Measurements from ENCODE around the gene FADS3. TPM values are rescaled to one million over a fixed set of nuclear protein-coding genes. Genes with fewer than 3 reads are reported as not detected.
A peak's percentile ranks its signal among the peaks of the same experiment; 100 is the strongest.

FADS3 gene
- total RNA-seq, 1 donor from 2014 or later, result 117 TPM

DNA sequence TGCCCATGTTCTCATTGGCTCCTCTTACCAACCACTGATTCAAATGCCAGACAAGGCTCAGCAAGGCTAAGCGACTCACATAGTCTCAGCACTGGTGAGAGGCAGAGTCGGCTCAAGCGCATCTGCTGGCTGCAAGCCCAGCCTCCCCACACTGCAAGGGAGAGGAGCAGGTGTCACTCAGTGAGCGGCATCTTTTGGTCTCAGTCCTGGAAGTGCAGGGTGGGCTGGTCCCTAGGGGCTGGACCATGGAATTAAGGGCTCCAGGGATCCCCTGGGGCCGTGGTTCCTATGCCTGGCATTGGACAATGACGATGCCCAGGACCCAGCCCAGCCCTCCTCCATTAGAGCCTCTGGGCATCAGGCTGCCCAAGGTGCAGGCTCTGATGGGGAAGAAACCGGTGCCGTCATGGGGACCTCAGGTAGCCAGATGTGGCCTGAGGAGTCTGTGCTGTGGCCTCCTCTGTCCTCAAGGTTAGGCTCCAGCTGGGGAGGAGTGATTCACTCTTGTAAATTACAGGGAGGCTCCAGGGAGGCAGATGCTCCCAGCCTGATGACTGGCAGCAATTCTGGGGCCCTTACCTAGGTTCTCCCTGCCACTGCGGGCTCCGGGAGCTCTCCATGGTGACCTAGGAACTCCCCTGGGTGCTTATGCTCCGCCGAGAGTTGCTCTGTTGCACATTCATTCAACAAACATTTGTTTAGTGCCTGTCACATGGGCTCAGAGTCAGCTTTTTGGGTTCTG is 35.2 kb downstream of the FADS3 start:
- no peak overlapping the region for H3K27ac Mint-ChIP-seq (ENCODE audit: unreplicated experiment)
- TF ChIP-seq, protein P1, sequence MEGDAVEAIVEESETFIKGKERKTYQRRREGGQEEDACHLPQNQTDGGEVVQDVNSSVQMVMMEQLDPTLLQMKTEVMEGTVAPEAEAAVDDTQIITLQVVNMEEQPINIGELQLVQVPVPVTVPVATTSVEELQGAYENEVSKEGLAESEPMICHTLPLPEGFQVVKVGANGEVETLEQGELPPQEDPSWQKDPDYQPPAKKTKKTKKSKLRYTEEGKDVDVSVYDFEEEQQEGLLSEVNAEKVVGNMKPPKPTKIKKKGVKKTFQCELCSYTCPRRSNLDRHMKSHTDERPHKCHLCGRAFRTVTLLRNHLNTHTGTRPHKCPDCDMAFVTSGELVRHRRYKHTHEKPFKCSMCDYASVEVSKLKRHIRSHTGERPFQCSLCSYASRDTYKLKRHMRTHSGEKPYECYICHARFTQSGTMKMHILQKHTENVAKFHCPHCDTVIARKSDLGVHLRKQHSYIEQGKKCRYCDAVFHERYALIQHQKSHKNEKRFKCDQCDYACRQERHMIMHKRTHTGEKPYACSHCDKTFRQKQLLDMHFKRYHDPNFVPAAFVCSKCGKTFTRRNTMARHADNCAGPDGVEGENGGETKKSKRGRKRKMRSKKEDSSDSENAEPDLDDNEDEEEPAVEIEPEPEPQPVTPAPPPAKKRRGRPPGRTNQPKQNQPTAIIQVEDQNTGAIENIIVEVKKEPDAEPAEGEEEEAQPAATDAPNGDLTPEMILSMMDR (IDR thresholded peaks at IDR 0.05), result no peak
- peaks cover 28% of the 10 kb centered on the region for H3K36me3 Mint-ChIP-seq (ENCODE audit: unreplicated experiment)
- H3K27me3 Mint-ChIP-seq (ENCODE audit: unreplicated experiment), result no peaks in the 10 kb centered on the region
- H3K4me1 Mint-ChIP-seq (ENCODE audit: unreplicated experiment), result no peaks in the 10 kb centered on the region
- H3K9me3 Mint-ChIP-seq (ENCODE audit: unreplicated experiment), result no peaks in the 10 kb centered on the region
- DNase-seq (ENCODE audit: extremely low spot score, unreplicated experiment), result peak; percentile 80
- H3K4me3 Mint-ChIP-seq (ENCODE audit: unreplicated experiment), result no peak overlapping the region

DNA sequence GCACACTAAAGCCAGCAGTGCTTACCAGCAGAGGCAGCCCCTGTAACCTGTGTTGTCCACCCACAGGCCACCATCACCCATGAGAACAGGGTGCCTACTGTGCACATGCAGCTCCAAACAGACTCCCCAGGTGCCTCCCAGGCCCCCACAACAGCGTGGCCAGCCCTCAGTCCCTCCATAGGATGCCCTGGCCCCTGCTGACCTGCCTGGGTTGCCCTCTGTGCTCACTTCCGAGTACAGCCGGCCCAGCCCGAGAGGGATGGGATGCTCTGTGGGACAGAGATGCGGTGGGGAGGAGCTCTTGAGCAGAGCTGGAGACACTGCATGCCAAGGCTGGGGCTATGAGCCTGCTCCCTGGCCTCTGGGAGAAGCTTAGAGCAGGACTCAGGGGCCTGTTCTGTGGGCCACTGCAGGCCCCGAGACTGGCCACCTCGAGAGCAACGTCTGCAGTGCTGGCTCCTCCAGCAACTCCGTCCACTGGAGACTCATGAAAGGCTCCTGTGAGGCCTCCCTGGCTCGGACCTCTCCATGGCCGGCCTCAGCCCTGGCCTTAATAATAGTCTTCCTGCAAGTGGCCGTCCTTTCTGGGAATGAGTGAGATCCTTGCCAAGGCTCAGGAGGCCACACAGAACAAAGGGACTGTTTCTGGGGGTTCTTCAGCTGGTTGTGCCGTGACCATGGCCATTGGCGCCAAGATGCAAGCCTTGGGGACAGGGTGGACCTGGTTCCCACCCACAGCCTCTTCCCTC is 36.2 kb downstream of the FADS3 start:
- DNase-seq (ENCODE audit: extremely low spot score, unreplicated experiment), result peak; percentile 81
- H3K36me3 Mint-ChIP-seq (ENCODE audit: unreplicated experiment), result peaks cover 25% of the 10 kb centered on the region

DNA sequence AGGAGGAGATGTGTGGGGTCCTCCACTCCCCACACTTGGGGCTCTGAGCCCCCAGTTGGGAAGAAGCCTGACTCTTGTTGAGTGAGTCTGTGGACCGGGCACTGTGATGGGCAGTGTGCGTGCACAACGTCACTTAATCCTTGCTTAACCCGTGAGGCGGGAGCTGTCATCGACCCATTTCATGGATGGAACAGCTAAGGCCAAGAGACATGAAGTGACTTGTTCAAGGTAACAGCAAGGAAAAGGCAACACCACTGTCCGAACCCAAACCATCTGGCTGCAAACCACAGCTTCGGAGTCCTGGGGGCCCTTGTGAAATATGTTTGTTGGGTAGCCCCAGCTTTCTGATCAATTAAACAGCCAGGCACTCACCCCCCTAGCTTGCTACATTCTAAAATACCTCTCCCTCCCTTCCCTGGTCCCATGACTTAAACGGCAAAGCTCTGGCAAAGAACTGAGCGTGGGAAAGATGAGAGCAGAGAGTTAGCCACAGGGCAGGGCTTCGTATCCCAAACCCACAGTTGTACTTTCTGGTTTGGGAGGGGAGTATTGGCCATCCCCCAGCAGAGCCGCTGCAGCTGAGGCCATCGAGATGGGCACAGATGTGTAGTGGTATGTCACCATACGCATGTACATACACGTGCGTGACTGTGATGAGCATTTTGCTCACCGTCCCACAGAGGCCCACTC is 37.0 kb downstream of the FADS3 start:
- Mint-ChIP-seq H3K27me3 (ENCODE audit: unreplicated experiment) (no peaks in the 10 kb centered on the region), H3K36me3 (ENCODE audit: unreplicated experiment) (peaks cover 20% of the 10 kb centered on the region), H3K27ac (ENCODE audit: unreplicated experiment) (no peak overlapping the region), H3K4me3 (ENCODE audit: unreplicated experiment) (no peak overlapping the region), H3K9me3 (ENCODE audit: unreplicated experiment) (no peaks in the 10 kb centered on the region), H3K4me1 (ENCODE audit: unreplicated experiment) (no peaks in the 10 kb centered on the region)
- TF ChIP-seq, protein P1 (IDR thresholded peaks at IDR 0.05), result no peak
- DNase-seq (ENCODE audit: extremely low spot score, unreplicated experiment), result no peak

More for the DNA sequence above, 36.2 kb downstream of the FADS3 start:
- no peaks in the 10 kb centered on the region for H3K27me3 Mint-ChIP-seq (ENCODE audit: unreplicated experiment)
- no peak overlapping the region for H3K27ac Mint-ChIP-seq (ENCODE audit: unreplicated experiment)
- H3K9me3 Mint-ChIP-seq (ENCODE audit: unreplicated experiment), result no peaks in the 10 kb centered on the region
- TF ChIP-seq, protein P1 (IDR thresholded peaks at IDR 0.05), result no peak
- no peaks in the 10 kb centered on the region for H3K4me1 Mint-ChIP-seq (ENCODE audit: unreplicated experiment)
- H3K4me3 Mint-ChIP-seq (ENCODE audit: unreplicated experiment), result no peak overlapping the region

DNA sequence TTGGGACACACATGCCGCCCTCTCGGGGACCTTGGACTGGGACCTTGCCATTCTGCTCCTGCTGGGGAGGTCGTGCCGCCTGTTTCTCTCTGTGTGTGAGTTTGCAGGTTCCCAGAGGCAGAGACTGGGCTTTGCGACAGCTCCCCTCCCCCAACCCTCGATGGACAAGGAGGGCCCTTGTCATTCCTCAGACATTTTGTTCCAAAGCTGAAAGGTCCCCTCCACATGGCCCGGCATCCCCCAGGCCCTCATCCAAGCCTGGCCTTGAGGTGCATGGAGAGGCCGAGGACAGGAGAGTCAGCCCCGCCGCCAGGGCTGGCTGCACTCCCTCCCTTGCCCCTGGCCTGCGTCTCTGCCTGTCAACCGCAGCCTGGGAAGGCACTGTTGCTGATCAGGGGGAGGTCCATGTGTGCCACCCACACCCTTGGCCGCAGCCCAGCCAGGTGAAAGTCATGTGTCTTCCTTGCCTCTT is 37.6 kb downstream of the FADS3 start:
- peak; percentile 81 for DNase-seq (ENCODE audit: extremely low spot score, unreplicated experiment)
- Mint-ChIP-seq H3K27ac (ENCODE audit: unreplicated experiment) (no peak overlapping the region), H3K4me1 (ENCODE audit: unreplicated experiment) (no peaks in the 10 kb centered on the region), H3K27me3 (ENCODE audit: unreplicated experiment) (no peaks in the 10 kb centered on the region), H3K36me3 (ENCODE audit: unreplicated experiment) (peaks cover 14% of the 10 kb centered on the region), H3K9me3 (ENCODE audit: unreplicated experiment) (no peaks in the 10 kb centered on the region), H3K4me3 (ENCODE audit: unreplicated experiment) (no peak overlapping the region)
- TF ChIP-seq, protein P1 (IDR thresholded peaks at IDR 0.05), result no peak
